HG02870 (cell line): ENCODE measurements around the gene APEX1.
A peak's percentile ranks its signal among the peaks of the same experiment; 100 is the strongest.
"Not testable (repeated sequence)": the region's sequence is repeated elsewhere in the genome, so short reads cannot be mapped to it uniquely, and the experiment has no call there.

Experiments
- ATAC-seq: cut with Tn5 transposase; IDR thresholded peaks from one replicate; pipeline ENCODE4 v1.9.1; 2021; ENCODE audit warnings: mild to moderate bottlenecking, moderate library complexity; ENCODE audit not compliant: unreplicated experiment

Gene APEX1

DNA sequence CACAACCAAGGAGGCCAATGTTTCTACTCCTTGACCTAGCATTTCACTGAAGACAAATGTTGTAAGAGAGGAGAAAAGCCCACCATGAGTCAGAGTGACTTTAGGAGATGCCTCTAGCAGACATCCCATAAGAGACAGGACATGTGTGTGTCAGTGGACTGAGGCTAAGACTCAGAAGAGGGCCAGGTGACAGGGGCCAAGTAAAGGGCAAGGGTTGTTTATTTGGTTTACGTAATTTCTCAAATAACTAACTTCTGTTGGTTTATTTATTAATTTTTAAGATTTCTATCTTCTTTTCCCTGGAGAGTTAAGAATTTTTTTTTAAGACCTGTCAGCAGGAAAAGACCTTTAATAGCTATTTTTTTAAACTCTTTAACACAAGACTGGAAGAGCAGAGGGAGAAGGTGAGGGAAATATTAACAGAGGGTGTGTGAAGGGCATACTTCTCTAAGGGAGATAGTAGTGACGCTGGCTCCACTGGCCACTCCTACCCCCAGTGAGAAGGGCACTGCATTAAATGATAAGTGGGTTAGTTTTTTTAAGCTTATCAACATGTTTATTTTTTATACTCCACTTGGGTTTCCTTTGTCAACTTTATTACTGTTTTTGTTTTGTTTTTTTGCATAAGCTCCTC lies 17.6 kb downstream of the APEX1 start:
- ATAC-seq = no peak

DNA sequence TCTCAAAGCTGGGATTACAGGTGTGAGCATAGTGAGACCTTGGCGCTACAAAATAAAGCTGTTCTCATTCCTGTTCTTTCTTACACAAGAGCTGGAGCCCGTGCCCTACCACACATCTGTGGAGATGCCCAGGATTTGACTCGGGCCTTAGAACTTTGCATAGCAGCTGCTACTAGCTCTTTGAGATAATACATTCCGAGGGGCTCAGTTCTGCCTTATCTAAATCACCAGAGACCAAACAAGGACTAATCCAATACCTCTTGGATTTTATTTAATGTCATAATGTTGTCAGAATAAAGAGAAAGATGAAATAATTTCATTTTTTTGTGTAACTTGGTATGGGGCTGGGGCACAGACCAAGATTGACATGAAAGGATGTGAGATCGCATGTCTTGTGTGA lies 21.8 kb downstream of the APEX1 start:
- no peak for ATAC-seq

DNA sequence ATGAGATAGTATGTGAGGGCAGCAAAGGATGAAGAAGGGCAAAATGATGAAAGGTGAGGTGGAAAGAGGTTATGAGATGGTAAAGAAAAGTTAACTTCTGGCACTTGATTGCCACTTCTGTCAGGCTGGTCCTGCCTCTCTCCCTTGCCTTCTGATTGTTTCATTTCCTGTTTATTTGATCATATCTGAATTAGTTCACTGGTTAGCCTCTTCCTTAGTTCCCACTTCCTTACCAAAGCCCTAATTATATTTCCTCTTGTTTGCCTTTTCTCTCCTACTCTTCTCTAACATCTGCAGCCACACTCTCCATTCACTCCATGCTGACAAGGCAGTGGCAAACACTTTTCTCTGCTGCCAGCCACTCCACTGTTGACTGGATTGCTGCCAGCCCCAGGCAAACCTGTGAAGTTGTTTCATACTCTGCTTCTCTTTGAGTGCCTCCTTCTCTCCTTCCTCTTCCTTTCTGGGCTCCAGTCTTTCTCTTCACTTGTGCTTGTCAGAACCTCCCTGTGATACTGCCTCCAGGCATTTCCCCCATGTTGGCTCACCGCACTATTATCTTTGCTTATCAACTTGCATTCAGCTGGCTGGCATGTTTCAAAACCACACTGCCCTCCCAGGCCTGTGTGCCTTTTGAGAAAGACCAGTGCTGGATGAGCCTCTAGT lies 22.3 kb downstream of the APEX1 start:
- no peak for ATAC-seq

DNA sequence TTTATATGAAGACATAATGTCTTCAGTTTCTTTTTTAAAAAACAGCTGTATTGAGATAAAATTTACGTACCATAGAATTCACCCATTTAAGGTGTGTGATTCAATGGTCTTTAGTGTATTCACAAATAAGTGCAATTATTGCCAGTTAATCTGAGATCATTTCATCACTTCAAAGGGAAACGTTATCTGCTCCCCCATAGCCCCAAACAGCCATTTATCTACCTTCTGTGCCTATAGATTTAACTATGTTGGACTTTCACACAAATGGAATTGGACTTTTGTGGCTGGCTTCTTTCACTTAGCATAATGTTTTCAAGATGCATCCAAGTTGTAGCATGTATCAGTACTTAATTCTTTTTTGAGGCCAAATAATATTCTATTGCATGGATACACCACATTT lies 23.9 kb downstream of the APEX1 start:
- no peak for ATAC-seq

DNA sequence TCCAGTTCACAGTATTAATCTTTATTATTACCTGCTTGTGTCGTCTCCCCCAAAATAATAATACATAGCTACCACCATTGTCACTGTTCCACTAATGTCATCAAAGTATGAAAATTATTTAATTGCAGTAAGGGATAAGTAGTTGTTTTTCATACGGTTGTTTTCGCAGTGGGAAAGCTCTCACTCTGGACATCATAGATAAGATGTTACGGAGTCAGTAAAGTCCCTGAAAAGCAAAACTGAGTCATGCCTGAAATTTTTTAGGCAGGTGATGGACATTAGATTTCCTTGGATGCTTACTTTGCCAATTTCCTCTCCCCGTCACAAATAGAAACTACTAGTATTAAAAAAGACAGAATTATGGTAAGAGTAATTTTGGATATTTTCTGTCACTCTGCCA lies 27.4 kb downstream of the APEX1 start:
- ATAC-seq = no peak

DNA sequence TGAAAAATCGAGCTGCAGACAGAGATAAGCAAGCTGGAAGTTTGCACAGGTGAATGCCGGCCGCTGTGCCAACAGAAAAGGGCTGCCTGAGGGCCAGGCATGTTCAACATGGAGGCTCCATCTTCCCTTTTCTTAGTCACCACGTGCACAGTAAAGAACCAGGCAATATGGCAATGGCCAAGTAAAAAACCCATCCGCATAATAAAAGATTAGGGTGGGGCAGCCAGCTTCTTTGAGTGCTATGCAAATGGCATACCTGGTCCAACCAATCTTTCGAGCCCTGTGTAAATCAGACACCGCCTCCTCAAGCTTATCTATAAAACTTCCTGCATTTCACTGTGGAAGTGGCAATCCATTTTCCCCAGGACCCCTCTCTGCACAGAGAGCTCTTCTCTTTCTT lies 30.9 kb downstream of the APEX1 start:
- no peak for ATAC-seq

DNA sequence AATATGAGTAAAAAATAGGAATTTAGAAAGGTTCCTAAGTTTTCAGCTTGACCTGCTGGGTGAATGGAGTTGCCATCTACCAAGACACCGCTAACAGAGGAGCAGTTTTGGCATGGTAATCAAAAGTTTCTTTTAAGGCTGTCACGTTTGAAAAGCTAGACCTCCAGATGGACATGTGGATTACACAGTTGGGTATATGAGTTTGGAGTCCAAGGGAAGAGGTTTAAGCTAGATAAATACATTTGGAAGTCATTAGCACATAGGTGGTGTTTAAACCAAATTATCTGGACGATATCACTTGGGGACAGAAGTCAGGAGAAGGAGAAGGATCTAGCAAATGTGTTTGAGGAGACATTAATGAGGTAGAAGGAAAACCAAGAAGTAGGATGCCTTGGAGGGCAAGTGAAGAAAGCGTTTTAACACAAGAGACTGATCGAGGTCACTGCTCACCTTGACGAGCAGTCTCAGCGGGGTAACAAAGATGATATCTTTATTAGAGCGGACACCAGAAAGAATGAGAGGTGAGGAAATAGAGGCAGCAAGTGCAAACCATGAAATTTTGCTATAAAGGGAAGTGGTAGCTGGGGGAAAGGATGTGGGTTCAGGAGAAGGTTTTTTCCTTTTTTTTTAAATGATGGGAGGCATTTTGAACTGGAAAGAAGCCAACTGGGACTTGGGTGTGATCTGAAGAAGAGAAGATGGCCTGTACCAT lies 31.8 kb downstream of the APEX1 start:
- ATAC-seq = no peak

DNA sequence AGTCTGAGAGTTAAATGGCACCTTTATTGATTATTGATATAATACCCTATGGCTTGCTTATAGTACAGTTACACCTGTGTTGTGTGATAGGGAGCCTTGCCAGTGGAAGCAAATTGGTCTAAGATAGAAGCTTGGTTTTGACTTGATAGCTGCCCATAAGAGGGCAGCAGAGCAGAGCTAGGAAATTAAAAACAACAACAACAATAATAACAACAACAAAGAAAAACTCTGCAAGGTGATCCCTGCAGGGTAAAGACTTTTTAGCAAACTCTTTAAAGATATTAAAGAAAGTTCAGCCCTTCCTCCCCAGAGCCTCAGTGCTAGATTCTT lies 32.3 kb downstream of the APEX1 start:
- no peak for ATAC-seq

DNA sequence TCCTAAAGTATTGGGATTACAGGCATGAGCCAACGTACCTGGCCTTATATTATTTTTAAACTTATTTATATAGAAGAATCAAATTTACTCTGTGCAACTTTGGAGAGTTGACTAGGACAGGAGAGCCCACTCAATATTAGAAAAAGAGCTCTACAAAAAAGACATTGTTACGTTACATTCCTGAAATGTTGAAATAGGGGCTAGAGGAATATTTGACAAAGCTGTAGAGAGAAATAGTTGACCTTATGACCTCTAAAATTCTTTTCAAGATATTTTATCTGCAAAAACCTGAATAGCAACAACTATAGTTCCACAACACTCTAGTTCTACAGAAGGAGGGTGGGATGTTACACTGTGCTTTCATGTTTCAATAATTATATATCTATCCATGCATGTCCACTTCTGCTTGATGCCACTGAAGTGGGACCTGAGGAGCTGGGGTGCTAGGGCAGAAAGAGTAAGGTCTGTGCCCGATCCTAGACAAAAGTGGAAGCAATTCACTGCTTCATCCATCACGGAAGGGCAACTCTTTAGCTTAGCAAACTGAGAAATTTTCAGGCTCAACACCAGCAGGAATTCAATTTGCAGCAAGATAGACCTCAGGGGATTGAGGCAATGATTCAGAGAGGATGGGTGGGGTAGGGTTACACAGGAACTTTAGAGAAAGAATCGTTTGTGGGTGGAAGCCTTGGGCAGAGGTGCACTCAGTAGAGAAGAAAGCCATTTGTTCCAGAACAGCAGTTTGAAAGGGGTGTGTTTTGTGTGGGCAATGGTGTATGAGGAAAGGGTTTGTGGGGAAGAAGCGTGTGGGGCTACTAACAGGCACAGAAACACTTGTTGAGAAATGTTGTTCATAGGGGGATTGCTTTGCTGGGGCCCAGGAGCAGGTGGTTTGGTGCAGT lies 34.3 kb downstream of the APEX1 start:
- ATAC-seq = peak; percentile 26

DNA sequence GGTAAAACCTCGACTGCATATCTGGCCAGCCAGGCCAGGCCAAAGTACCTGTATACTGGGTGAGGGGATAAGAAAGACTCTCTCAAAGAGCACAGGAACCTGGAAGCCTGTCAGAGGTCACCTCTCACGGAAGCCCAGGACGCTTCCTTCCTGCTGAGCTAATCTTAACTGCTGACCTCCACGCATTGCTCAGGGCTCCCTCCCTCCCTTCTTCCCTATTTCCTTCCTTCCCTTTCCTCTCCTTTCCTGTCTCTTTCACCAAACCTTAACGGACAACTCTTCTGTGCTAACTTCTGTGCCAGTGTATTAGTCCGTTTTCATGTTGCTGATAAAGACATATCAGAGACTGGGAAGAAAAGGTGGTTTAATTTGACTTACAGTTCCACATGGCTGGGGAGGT lies 35.5 kb downstream of the APEX1 start:
- ATAC-seq = no peak

DNA sequence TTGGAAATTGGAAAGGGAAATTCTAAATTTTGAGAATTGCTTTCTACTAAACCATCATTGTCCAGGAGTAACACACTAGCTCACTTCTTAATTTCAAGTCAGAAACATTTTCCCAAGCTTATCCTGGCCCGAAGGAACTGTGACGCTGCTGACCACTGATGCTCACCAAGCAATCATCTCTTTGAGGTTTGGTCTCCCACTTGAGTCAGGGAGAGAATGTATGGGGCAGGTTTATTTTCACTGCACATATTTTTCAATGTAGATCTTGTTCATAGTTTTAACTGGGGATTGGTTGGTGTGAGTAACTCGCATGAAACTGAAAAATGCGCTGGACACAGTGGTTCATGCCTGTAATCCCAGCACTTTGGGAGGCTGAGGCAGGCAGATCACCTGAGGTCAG lies 37.5 kb downstream of the APEX1 start:
- ATAC-seq = no peak

DNA sequence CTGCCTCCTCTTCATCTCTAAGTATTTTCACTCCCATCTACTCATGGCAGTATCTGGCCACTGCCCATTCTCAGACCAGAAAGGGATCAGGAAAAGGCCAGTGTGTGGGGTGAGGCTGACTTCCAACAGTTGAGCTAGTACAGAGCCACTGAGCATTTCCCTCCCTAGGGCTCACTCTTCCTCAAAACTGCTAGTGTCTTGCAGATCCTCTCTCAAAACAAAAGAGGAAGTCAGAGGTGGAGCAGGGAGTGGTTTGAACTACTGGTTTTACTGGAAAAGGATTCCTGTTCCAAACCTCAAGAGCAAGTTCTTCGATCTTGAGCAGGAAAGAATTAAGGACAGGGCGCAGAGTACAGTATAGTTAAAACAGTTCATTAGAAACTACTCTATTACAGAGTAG lies 38.6 kb downstream of the APEX1 start:
- ATAC-seq = no peak

DNA sequence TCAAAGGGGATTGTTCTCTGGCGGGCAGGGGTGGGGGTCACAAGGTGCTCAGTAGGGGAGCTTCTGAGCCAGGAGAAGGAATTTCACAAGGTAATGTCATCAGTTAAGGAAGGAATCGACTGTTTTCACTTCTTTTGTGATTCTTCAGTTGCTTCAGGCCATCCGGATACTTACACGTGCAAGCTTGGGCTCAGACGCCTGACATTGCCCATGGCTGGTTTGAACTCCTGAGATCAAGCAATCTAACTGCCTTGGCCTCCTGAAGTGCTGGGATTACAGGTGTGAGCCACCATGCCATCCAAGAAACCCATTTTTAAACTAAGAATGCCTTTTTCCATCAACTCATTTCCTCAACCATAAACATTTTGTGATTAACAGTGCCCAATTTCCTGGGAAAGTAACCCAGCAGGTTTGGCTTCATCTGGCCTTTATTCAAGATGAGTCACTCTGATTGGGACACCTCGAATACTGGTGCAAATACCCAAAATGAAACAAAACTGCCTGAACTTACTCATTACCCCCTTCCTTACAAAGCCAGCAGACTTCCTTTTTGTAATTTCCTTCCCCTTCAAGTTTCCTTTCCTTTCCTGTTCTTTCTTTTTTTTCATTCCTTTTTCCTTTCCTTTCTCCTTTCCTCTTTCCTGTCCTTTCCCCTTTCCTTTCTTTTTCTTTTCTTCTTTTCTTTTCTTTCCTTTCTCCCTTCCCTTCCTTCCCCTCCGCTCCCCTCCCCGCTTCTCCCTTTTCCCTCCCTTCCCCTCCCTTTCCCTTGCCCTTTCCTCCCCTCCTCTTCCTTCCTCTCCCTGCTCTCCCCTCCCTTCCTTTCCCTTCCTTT lies 40.1 kb downstream of the APEX1 start:
- no peak for ATAC-seq

DNA sequence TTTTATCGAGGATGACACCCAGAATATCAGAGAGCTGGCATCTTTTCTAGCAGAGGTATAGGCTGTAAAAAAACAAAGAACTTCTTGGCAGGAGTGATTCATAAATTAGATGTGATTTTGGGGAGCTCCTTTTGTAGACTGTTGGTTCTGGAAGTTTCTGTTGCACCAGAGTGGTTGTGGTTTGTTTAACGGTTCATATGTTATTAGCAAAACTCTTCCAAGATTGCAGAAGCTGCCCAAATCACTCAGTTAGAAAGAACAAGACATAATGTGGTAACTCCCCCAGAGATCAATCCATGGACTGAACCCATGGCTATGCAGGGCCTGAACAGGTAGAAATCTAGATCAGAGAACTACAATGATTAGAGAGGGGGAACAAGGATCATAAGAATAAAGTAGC lies 43.6 kb downstream of the APEX1 start:
- ATAC-seq = no peak

DNA sequence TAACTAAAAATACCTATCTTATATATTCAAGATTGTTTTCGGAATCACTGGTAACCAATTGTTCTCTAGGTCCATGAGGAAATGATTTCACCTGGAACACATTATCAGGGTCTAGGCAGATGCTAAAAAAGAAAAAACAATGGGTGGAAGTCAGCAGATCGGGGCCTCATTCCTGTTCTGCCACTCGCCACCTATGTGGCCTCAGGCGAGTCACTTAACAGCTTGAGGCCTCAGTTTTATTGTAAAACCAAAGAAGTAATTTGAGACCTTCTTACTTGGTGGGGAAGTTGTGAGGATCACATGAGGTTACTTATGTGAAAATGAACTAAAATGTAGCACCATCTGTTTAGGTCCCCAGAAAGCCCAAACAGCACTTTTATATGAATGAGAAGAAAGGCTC lies 44.1 kb downstream of the APEX1 start:
- no peak for ATAC-seq

DNA sequence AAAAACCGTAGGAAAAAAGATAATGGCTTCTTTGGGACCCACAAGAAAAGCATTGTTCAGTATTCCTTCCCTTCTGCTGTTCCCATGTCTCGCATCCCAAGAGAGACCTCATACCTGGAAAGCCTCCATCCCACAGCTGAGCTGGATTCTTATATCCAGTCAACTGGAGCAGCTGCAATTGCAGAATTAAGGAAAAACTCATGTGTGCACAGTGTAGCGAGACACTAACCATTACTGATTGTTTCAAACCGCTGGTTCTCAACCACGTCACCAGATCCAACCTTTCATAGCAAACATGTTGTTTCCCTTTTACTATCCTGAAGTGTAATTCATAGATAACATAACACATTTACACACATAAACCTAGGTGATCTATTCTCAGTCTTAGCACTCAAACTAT lies 44.9 kb downstream of the APEX1 start:
- ATAC-seq = no peak

DNA sequence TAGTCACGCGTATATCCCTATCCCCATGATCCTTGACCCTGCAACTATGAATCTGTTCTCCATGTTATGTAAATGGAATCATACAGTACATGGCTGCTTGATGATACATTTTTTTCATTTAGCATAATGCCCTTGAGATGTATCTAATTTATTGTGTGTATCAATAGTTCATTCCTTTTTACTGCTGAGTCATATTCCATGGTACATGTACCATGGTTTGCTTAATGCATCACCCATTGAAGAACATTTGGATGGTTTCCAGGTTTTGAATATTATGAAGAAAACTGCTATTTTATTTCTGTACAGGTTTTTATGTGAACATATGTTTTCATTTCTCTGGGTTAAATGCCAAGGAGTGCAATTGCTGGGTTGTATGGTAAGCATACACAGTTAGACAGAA lies 46.3 kb downstream of the APEX1 start:
- ATAC-seq = no peak

DNA sequence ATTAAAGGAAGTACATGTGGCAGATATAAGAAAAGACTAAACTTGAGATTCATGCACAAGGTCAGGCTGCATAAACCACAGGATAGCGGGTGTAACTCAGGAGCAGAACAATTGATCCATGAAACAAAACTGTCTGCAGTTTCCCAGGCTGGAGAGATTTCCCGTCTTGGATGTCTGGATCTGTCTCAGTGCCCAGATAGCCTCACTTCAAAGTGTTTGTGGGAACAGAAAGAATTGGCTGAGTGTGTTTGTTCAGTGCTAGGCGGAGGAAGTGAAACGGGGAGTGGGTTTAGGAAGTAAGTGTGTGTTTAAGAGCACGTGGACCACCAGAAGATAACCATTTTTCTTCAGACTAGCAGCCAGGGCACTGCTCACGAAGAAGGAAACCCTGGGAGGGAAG lies 48.9 kb downstream of the APEX1 start:
- no peak for ATAC-seq

DNA sequence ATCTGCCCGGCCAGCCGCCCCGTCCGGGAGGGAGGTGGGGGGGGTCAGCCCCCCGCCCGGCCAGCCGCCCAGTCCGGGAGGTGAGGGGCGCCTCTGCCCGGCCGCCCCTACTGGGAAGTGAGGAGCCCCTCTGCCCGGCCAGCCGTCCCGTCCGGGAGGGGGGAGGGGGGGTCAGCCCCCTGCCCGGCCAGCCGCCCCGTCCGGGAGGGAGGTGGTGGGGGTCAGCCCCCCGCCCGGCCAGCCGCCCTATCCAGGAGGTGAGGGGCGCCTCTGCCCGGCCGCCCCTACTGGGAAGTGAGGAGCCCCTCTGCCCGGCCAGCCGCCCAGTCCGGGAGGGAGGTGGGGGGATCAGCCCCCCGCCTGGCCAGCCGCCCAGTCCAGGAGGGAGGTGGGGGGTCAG lies 51.2 kb downstream of the APEX1 start:
- ATAC-seq = not testable (repeated sequence)

DNA sequence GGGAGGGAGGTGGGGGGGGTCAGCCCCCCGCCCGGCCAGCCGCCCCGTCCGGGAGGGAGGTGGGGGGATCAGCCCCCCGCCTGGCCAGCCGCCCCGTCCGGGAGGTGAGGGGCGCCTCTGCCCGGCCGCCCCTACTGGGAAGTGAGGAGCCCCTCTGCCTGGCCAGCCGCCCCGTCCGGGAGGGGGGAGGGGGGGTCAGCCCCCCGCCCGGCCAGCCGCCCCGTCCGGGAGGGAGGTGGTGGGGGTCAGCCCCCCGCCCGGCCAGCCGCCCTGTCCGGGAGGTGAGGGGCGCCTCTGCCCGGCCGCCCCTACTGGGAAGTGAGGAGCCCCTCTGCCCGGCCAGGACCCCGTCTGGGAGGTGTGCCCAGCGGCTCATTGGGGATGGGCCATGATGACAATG lies 51.7 kb downstream of the APEX1 start:
- ATAC-seq = not testable (repeated sequence)
